Measurements from ENCODE around the gene IL17RD. TPM values are rescaled to one million over a fixed set of nuclear protein-coding genes. Genes with fewer than 3 reads are reported as not detected.

Gene IL17RD
- 0.01 TPM for polyA plus RNA-seq (2013)

DNA sequence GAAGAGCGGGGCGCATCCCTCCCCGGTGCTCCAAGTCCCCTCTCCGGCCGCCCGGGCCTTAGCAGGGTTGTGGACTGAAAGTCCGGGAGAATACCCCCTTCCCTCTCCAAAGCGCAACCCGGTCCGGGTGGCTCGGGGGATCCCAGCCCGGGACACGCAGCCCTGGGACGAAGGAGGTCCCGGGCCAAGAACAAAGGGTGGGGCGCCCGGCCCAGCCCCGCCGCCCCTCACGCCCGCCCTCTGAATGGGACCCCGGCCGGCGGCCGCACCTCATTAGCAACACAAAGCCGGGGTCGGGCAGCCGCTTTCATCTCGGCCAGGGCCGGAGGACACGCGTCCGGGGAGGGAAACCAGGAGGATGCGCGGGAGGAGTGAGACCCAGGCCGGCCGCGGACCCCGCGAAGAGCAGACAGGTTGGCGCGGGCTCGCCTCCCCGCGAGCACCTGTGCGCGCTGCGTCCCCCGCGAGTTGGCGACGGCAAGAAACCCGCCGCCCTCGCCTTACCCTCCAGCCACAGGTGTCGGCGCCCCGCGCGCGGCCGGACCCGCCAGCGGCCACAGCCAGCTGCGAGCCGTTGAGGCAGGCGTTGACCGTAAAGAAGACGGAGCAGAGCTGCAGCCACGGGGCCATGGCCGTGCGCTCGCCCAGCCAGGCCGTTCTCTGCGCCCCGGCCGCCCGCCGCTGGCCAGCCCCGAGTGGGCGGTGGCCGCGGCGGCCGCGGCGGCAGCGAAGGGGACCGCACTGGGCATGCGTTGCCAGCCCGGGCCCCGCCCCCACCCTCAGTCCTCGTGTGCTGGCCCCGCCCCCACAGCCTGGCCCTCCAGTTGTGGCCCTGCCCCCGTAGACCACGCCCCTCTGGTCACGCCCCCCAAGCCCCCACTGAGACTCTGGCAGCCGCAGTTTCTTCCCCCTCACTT, at the start of gene IL17RD:
Gene IL17RD (minus strand): TSS at position 697 of the 917 bp plus-strand sequence. CDS start 67 bp downstream, at position 630.
- peak within 1 kb of the TSS; percentile 50 to 78 (median 67) for H3K4me3 ChIP-seq (ENCODE audit: control insufficient read depth in 1 of 7, extremely low read depth in 1 of 7, insufficient read depth in 4 of 7, low read depth in 2 of 7, low read length in 6 of 7)
- peaks cover 24 to 95% (median 62%) of the 10 kb centered on the region in 5 experiments for H3K27me3 ChIP-seq (replicated peaks in 2 of 5; ENCODE audit: control insufficient read depth in 4 of 5, insufficient read depth in 5 of 5, low read length in 4 of 5)
- no peak within 1 kb of the TSS for H3K27ac ChIP-seq (ENCODE audit: insufficient read depth in 1 of 2, low read depth in 1 of 2, low read length in 2 of 2, poor library complexity in 1 of 2, severe bottlenecking in 2 of 2)

DNA sequence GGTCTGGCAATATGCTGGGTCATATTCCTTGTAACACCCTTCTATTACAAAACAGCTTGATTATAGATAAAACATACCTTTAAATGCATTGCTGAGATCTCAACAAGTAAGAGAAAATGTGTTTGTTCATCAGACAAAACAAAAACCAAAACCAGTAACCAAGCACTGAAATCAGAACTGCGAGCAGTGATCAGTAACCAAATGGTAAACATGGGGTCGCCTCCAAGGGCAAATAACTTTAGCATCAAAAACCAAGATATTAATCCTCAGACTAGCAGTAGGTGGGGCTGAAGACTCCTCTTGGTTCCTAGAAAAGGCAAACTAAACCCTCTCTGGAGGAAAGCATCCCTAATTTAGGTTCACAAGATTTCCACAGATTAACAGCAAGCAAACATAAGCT, 41.3 kb upstream of the IL17RD start:
- H3K27me3 ChIP-seq (replicated peaks in 2 of 5; ENCODE audit: control insufficient read depth in 4 of 5, insufficient read depth in 5 of 5, low read length in 4 of 5): no peaks in the 10 kb centered on the region
- ChIA-PET POLR2A (interaction anchor here (0.7 kb wide), 1 partner anchor 47 kb away, joined by 4 read pairs; no protein-coding TSS in a partner anchor), CTCF (interaction anchor here (1.1 kb wide), 1 partner anchor 9 kb away, joined by 3 read pairs; no protein-coding TSS in a partner anchor)
- 80% methylated on average over 1 of the region's 2 CpGs for WGBS (ENCODE audit: insufficient coverage)
- no peaks in the 10 kb centered on the region for H3K36me3 ChIP-seq (ENCODE audit: control insufficient read depth in 4 of 4, insufficient read depth in 4 of 4, low read length in 3 of 4)
- no peaks in the 10 kb centered on the region for H3K9me3 ChIP-seq (ENCODE audit: control extremely low read depth in 1 of 5, control insufficient read depth in 4 of 5, insufficient read depth in 2 of 5, low read depth in 1 of 5, low read length in 4 of 5)
- no peak overlapping the region for H3K4me3 ChIP-seq (ENCODE audit: control insufficient read depth in 1 of 7, extremely low read depth in 1 of 7, insufficient read depth in 4 of 7, low read depth in 2 of 7, low read length in 6 of 7)
- H3K4me1 ChIP-seq (ENCODE audit: control extremely low read depth in 1 of 4, control insufficient read depth in 4 of 4, insufficient read depth in 4 of 4, low read length in 3 of 4): no peaks in the 10 kb centered on the region
- DNase-seq: no peak
- no peak overlapping the region for H3K27ac ChIP-seq (ENCODE audit: insufficient read depth in 1 of 2, low read depth in 1 of 2, low read length in 2 of 2, poor library complexity in 1 of 2, severe bottlenecking in 2 of 2)

More for the DNA sequence above, at the start of gene IL17RD:
- peak; percentile 67 to 71 (median 71) for DNase-seq
- ChIA-PET CTCF (interaction anchor here (1.4 kb wide), 1 partner anchor 23 kb away, joined by 4 read pairs; no protein-coding TSS in a partner anchor), POLR2A (interaction anchor here (0.6 kb wide), 2 partner anchors 12 to 710 kb away, joined by 3 to 6 read pairs; no protein-coding TSS in a partner anchor)
- Histone ChIP-seq H3K4me1 (ENCODE audit: control extremely low read depth in 1 of 4, control insufficient read depth in 4 of 4, insufficient read depth in 4 of 4, low read length in 3 of 4) (peaks cover 0 to 21% (median 17%) of the 10 kb centered on the region in 4 experiments), H3K9me3 (ENCODE audit: control extremely low read depth in 1 of 5, control insufficient read depth in 4 of 5, insufficient read depth in 2 of 5, low read depth in 1 of 5, low read length in 4 of 5) (no peaks in the 10 kb centered on the region), H3K36me3 (ENCODE audit: control insufficient read depth in 4 of 4, insufficient read depth in 4 of 4, low read length in 3 of 4) (no peaks in the 10 kb centered on the region)
- under 1% methylated on average over 81 of the region's 98 CpGs for WGBS (ENCODE audit: insufficient coverage)

DNA sequence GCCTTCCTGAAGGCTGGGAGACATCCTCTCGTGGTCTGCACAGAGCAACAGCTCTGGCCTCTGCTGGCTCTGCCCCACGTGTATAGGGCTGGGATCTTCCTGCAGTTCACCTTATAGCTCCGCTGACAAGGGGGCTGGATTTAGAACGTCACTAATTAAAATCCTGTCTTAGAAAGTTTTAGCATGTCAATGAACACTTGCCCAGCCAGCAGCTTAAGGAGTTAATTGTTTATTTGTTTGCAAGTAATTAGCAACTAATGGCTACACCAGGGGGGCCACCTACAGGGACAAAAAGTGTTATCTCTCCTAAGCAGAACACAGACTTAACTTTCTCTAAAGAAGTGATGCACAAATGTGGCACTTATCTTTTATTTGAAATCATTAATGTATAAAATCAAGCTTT, 34.7 kb upstream of the IL17RD start, which contains the start of gene HESX1:
Gene HESX1 (minus strand): TSS at position 84 of the 403 bp plus-strand sequence. CDS start 60 bp downstream, at position 24.
- POLR2A ChIA-PET: no interaction called here
- WGBS (ENCODE audit: insufficient coverage): 66% methylated on average over 3 of the region's 4 CpGs
- Histone ChIP-seq H3K4me1 (ENCODE audit: control extremely low read depth in 1 of 4, control insufficient read depth in 4 of 4, insufficient read depth in 4 of 4, low read length in 3 of 4) (peaks cover 0 to 5% (median 2%) of the 10 kb centered on the region in 4 experiments), H3K4me3 (ENCODE audit: control insufficient read depth in 1 of 7, extremely low read depth in 1 of 7, insufficient read depth in 4 of 7, low read depth in 2 of 7, low read length in 6 of 7) (no peak within 1 kb of the TSS), H3K27ac (ENCODE audit: insufficient read depth in 1 of 2, low read depth in 1 of 2, low read length in 2 of 2, poor library complexity in 1 of 2, severe bottlenecking in 2 of 2) (no peak within 1 kb of the TSS), H3K36me3 (ENCODE audit: control insufficient read depth in 4 of 4, insufficient read depth in 4 of 4, low read length in 3 of 4) (no peaks in the 10 kb centered on the region), H3K27me3 (replicated peaks in 2 of 5; ENCODE audit: control insufficient read depth in 4 of 5, insufficient read depth in 5 of 5, low read length in 4 of 5) (no peaks in the 10 kb centered on the region), H3K9me3 (ENCODE audit: control extremely low read depth in 1 of 5, control insufficient read depth in 4 of 5, insufficient read depth in 2 of 5, low read depth in 1 of 5, low read length in 4 of 5) (no peaks in the 10 kb centered on the region)
- peak in 2 of 3 donors; percentile 17 to 36 for DNase-seq
- CTCF ChIA-PET: interaction anchor here (0.9 to 1.1 kb wide), 3 partner anchors 13 to 22 kb away, joined by 3 read pairs; no protein-coding TSS in a partner anchor

DNA sequence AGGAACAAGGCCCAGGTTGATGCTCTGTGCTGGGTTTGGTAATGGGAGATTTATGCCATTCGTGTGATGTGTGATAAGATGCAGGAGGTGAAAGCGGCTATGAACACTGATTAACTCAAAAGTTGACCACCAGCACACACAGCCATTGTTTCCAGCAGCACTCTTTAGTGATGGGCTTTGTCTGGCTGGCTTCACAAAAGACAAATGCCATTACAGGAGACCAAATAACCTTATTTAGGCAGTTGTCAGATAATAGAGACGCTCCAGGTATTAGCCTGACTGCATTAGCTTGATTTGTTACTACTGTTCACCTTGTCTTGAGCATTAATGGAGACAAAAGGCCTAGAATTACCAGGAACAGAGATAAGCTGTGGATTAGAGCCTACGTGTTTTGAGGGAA, 29.5 kb upstream of the IL17RD start:
- Histone ChIP-seq H3K27me3 (replicated peaks in 2 of 5; ENCODE audit: control insufficient read depth in 4 of 5, insufficient read depth in 5 of 5, low read length in 4 of 5) (no peaks in the 10 kb centered on the region), H3K27ac (ENCODE audit: insufficient read depth in 1 of 2, low read depth in 1 of 2, low read length in 2 of 2, poor library complexity in 1 of 2, severe bottlenecking in 2 of 2) (no peak overlapping the region), H3K9me3 (ENCODE audit: control extremely low read depth in 1 of 5, control insufficient read depth in 4 of 5, insufficient read depth in 2 of 5, low read depth in 1 of 5, low read length in 4 of 5) (no peaks in the 10 kb centered on the region), H3K36me3 (ENCODE audit: control insufficient read depth in 4 of 4, insufficient read depth in 4 of 4, low read length in 3 of 4) (no peaks in the 10 kb centered on the region), H3K4me1 (ENCODE audit: control extremely low read depth in 1 of 4, control insufficient read depth in 4 of 4, insufficient read depth in 4 of 4, low read length in 3 of 4) (peaks cover 0 to 1% (median under 1%) of the 10 kb centered on the region in 4 experiments), H3K4me3 (ENCODE audit: control insufficient read depth in 1 of 7, extremely low read depth in 1 of 7, insufficient read depth in 4 of 7, low read depth in 2 of 7, low read length in 6 of 7) (no peak overlapping the region)
- WGBS (ENCODE audit: insufficient coverage): 100% methylated on average over 1 of the region's 4 CpGs
- ChIA-PET POLR2A (no interaction called here), CTCF (interaction anchor here (1.2 kb wide), 1 partner anchor 8 kb away, joined by 4 read pairs; no protein-coding TSS in a partner anchor)
- DNase-seq: no peak

DNA sequence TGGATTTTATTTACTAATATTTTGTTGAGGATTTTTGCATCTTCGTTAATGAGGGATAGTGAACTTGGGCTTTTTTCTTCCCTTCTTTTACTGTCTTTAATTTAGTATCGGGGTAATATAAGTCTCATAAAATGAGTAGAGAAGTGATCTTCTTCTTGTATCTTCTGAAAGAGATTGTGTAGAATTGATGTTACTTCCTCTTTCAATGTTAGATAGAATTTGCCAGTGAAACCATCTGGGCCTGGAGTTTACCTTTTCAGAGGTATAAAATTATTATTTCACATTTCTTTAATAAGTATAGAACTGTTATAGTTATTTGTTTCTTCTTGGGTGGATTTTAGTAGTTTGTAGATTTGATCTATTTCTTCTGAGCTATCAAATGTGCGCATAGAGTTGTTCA, 26.9 kb upstream of the IL17RD start:
- Histone ChIP-seq H3K36me3 (ENCODE audit: control insufficient read depth in 4 of 4, insufficient read depth in 4 of 4, low read length in 3 of 4) (no peaks in the 10 kb centered on the region), H3K4me1 (ENCODE audit: control extremely low read depth in 1 of 4, control insufficient read depth in 4 of 4, insufficient read depth in 4 of 4, low read length in 3 of 4) (no peaks in the 10 kb centered on the region), H3K9me3 (ENCODE audit: control extremely low read depth in 1 of 5, control insufficient read depth in 4 of 5, insufficient read depth in 2 of 5, low read depth in 1 of 5, low read length in 4 of 5) (no peaks in the 10 kb centered on the region), H3K27me3 (replicated peaks in 2 of 5; ENCODE audit: control insufficient read depth in 4 of 5, insufficient read depth in 5 of 5, low read length in 4 of 5) (no peaks in the 10 kb centered on the region), H3K4me3 (ENCODE audit: control insufficient read depth in 1 of 7, extremely low read depth in 1 of 7, insufficient read depth in 4 of 7, low read depth in 2 of 7, low read length in 6 of 7) (no peak overlapping the region), H3K27ac (ENCODE audit: insufficient read depth in 1 of 2, low read depth in 1 of 2, low read length in 2 of 2, poor library complexity in 1 of 2, severe bottlenecking in 2 of 2) (no peak overlapping the region)
- ChIA-PET CTCF (interaction anchor here (0.6 to 1.3 kb wide), 2 partner anchors 29 to 159 kb away, joined by 3 read pairs; no protein-coding TSS in a partner anchor), POLR2A (no interaction called here)
- WGBS (ENCODE audit: insufficient coverage): 100% methylated on average over 1 of the region's 3 CpGs
- DNase-seq: no peak

DNA sequence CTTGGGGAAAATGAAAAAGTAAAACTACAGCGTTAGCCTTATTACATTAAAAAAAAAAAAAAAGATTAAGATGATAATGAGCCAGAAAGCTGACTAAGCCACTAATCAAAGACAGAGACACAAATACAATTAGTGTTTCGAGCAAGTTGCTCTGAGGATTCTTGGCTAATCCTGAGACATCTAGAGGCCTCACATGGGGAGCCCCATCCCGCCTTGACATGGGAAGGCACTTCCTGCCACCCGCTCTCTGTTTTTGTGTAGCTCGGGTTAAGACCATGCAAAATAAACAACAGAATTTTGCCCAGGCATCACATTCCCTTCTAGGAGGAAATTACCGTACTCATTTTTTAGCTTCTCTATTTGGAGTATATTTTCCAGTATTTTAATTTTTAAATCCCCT, 19.4 kb upstream of the IL17RD start:
- Histone ChIP-seq H3K27me3 (replicated peaks in 2 of 5; ENCODE audit: control insufficient read depth in 4 of 5, insufficient read depth in 5 of 5, low read length in 4 of 5) (no peaks in the 10 kb centered on the region), H3K9me3 (ENCODE audit: control extremely low read depth in 1 of 5, control insufficient read depth in 4 of 5, insufficient read depth in 2 of 5, low read depth in 1 of 5, low read length in 4 of 5) (no peaks in the 10 kb centered on the region), H3K4me3 (ENCODE audit: control insufficient read depth in 1 of 7, extremely low read depth in 1 of 7, insufficient read depth in 4 of 7, low read depth in 2 of 7, low read length in 6 of 7) (no peak overlapping the region), H3K27ac (ENCODE audit: insufficient read depth in 1 of 2, low read depth in 1 of 2, low read length in 2 of 2, poor library complexity in 1 of 2, severe bottlenecking in 2 of 2) (no peak overlapping the region), H3K36me3 (ENCODE audit: control insufficient read depth in 4 of 4, insufficient read depth in 4 of 4, low read length in 3 of 4) (no peaks in the 10 kb centered on the region), H3K4me1 (ENCODE audit: control extremely low read depth in 1 of 4, control insufficient read depth in 4 of 4, insufficient read depth in 4 of 4, low read length in 3 of 4) (no peaks in the 10 kb centered on the region)
- WGBS (ENCODE audit: insufficient coverage): 95% methylated on average over 2 of the region's 6 CpGs
- POLR2A ChIA-PET: interaction anchor here (0.6 kb wide), 2 partner anchors 13 to 1129 kb away, joined by 3 to 4 read pairs; no protein-coding TSS in a partner anchor
- no peak for DNase-seq
- CTCF ChIA-PET: interaction anchor here (1.0 kb wide), 1 partner anchor 14 kb away, joined by 4 read pairs; no protein-coding TSS in a partner anchor
